KMS-11 (cell line): Measurements from ENCODE around the gene MYG1.

Experiments used
- H2AFZ ChIP-seq: fragments of 200-600 bp; sonication (generic); 2 replicates; pipeline ENCODE4 v1.6.1; 2016; ENCODE audit warnings: antibody characterized with exemption, mixed run types, low read depth
- H3K27ac ChIP-seq: fragments of 200-600 bp; sonication (generic); 2 replicates; pipeline ENCODE4 v1.6.1; 2016; ENCODE audit warnings: mild to moderate bottlenecking, mixed run types
- H3K27me3 ChIP-seq: fragments of 200-600 bp; sonication (generic); 2 replicates; pipeline ENCODE4 v1.6.1; 2017; ENCODE audit warnings: mild to moderate bottlenecking, low read depth, mixed run types, moderate library complexity; ENCODE audit not compliant: insufficient read depth
- H3K36me3 ChIP-seq: fragments of 200-600 bp; sonication (generic); 2 replicates; pipeline ENCODE4 v1.6.1; 2017; ENCODE audit warnings: mild to moderate bottlenecking, mixed run types; ENCODE audit not compliant: insufficient read depth
- H3K4me1 ChIP-seq: fragments of 200-600 bp; sonication (generic); 2 replicates; pipeline ENCODE4 v1.6.1; 2016; ENCODE audit warnings: mild to moderate bottlenecking, low read depth, mixed run types; ENCODE audit not compliant: poor library complexity, severe bottlenecking
- H3K4me2 ChIP-seq: fragments of 200-600 bp; sonication (generic); 2 replicates; pipeline ENCODE4 v1.7.0; 2016; ENCODE audit warnings: mild to moderate bottlenecking, mixed run types
- H3K4me3 ChIP-seq: fragments of 200-600 bp; sonication (generic); IDR thresholded peaks from 2 replicates; pipeline ENCODE4 v1.6.1; 2017; ENCODE audit warnings: low read depth, low read length, mixed read lengths; ENCODE audit not compliant: insufficient read depth
- H3K79me2 ChIP-seq: fragments of 200-600 bp; sonication (generic); 2 replicates; pipeline ENCODE4 v1.6.1; 2016; ENCODE audit warnings: low read depth, mixed run types; ENCODE audit not compliant: insufficient read depth
- H3K9ac ChIP-seq: fragments of 200-600 bp; sonication (generic); 2 replicates; pipeline ENCODE4 v1.6.1; 2016; ENCODE audit warnings: mild to moderate bottlenecking, mixed run types
- H4K20me1 ChIP-seq: fragments of 200-600 bp; sonication (generic); 2 replicates; pipeline ENCODE4 v1.6.1; 2016; ENCODE audit warnings: mild to moderate bottlenecking, mixed run types; ENCODE audit not compliant: insufficient read depth
- CTCF ChIP-seq: fragments of 200-600 bp; sonication (generic); conservative IDR thresholded peaks from 2 replicates; pipeline ENCODE4 v1.6.1; 2017; ENCODE audit warnings: low read depth, mild to moderate bottlenecking, antibody characterized with exemption, low read length, moderate library complexity, mixed read lengths

Gene MYG1

DNA sequence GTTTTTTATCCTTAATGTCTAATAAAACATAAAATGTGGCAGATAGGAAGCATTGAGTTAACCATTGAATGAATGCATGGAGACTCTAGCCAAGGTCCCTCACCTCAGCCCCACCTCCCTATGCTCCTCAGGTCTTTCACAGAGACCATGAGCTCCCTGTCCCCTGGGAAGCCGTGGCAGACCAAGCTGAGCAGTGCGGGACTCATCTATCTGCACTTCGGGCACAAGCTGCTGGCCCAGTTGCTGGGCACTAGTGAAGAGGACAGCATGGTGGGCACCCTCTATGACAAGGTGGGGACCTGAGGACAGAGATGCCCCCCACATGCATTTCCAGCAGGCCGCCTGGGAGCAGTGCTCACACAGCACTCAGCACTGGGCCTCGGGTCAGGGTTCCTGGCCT lies 3.4 kb downstream of the MYG1 start:
- peaks cover 14% of the 10 kb centered on the region; the same call in 1 of the 2 replicates for H3K36me3 ChIP-seq
- H3K27me3 ChIP-seq = no peaks in the 10 kb centered on the region
- no peaks in the 10 kb centered on the region for H4K20me1 ChIP-seq
- H3K4me3 ChIP-seq = no peak overlapping the region
- no peak for TF ChIP-seq CTCF
- H3K27ac ChIP-seq = no peak overlapping the region
- H2AFZ ChIP-seq = no peak overlapping the region
- H3K9ac ChIP-seq = no peak overlapping the region
- peaks cover 46% of the 10 kb centered on the region for H3K79me2 ChIP-seq
- H3K4me2 ChIP-seq = no peak overlapping the region; the same call in 1 of the 2 replicates
- H3K4me1 ChIP-seq = peaks cover 60% of the 10 kb centered on the region

DNA sequence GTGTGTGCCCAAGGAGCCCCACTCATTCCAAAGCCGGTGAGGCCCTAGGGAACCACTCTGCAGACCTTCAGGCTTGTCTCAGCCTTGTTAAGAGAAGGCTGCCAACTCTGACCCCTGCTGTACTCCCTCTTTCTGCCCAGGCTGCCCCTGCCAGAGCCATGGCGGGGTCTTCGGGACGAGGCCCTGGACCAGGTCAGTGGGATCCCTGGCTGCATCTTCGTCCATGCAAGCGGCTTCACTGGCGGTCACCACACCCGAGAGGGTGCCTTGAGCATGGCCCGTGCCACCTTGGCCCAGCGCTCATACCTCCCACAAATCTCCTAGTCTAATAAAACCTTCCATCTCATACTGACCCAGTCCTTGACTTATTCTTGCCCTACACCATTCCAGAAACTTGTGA lies 7.3 kb downstream of the MYG1 start:
- Histone ChIP-seq H2AFZ (no peak overlapping the region), H3K36me3 (peaks cover 6% of the 10 kb centered on the region; the same call in 1 of the 2 replicates), H3K9ac (no peak overlapping the region), H3K4me2 (peak overlapping the region; percentile 81; the same call in 1 of the 2 replicates), H3K4me1 (peaks cover 51% of the 10 kb centered on the region), H3K4me3 (no peak overlapping the region), H3K27me3 (no peaks in the 10 kb centered on the region), H3K79me2 (peaks cover 24% of the 10 kb centered on the region; the same call in 1 of the 2 replicates), H4K20me1 (no peaks in the 10 kb centered on the region), H3K27ac (peak overlapping the region; percentile 63; the same call in 1 of the 2 replicates)
- TF ChIP-seq CTCF = no peak

- Histone ChIP-seq H3K79me2 (peaks cover 10% of the 10 kb centered on the region; the same call in 1 of the 2 replicates), H3K27ac (peak overlapping the region; percentile 63), H3K4me2 (peak overlapping the region; percentile 81), H3K36me3 (peaks cover 6% of the 10 kb centered on the region; the same call in 1 of the 2 replicates), H2AFZ (no peak overlapping the region), H3K27me3 (no peaks in the 10 kb centered on the region), H3K4me3 (no peak overlapping the region), H3K4me1 (peaks cover 37% of the 10 kb centered on the region), H4K20me1 (no peaks in the 10 kb centered on the region), H3K9ac (peak overlapping the region; percentile 4; the same call in 1 of the 2 replicates)
- TF ChIP-seq CTCF = no peak
These were observed 8.8 kb downstream of the MYG1 start for GRCh38 chr12:53308276-53308675.

- peaks cover 12% of the 10 kb centered on the region for H3K4me1 ChIP-seq
- peaks cover 4% of the 10 kb centered on the region; the same call in 1 of the 2 replicates for H3K36me3 ChIP-seq
These were observed 14.5 kb downstream of the MYG1 start for GRCh38 chr12:53313996-53314395.

More at GRCh38 chr12:53313996-53314395, 14.5 kb downstream of the MYG1 start:
- H2AFZ ChIP-seq = no peak overlapping the region
- no peak overlapping the region for H3K4me3 ChIP-seq
- H4K20me1 ChIP-seq = no peaks in the 10 kb centered on the region
- H3K4me2 ChIP-seq = no peak overlapping the region
- no peak for TF ChIP-seq CTCF
- no peaks in the 10 kb centered on the region for H3K79me2 ChIP-seq
- H3K9ac ChIP-seq = no peak overlapping the region
- H3K27ac ChIP-seq = no peak overlapping the region
- H3K27me3 ChIP-seq = no peaks in the 10 kb centered on the region
